Vagina (tissue), 2 donors: ENCODE results near the gene PRUNE2. TPM values are rescaled to one million over a fixed set of nuclear protein-coding genes. Genes with fewer than 3 reads are reported as not detected.

Source experiments
- DNase-seq, 2 donors: peaks; one replicate each; pipeline ENCODE4 v3.0.0-alpha.2; 2017; ENCODE audit errors: extremely low spot score in 2 of 2
- H3K27ac ChIP-seq: fragments of 200-600 bp; sonication (generic); one replicate; pipeline ENCODE4 v1.5.1; 2019
- H3K27me3 ChIP-seq: fragments of 200-600 bp; sonication (generic); one replicate; pipeline ENCODE4 v1.5.1; 2019
- H3K36me3 ChIP-seq, 2 donors: fragments of 200-600 bp; sonication (generic); one replicate each; pipeline ENCODE4 v1.5.1; 2017 to 2019
- H3K4me1 ChIP-seq: fragments of 200-600 bp; sonication (generic); one replicate; pipeline ENCODE4 v1.5.1; 2019
- H3K4me3 ChIP-seq, 2 donors: fragments of 200-600 bp; sonication (generic); 1 replicate in 1 of 2; 2 replicates in 1 of 2; pipeline ENCODE4 v1.5.1; 2016 to 2019
- H3K9me3 ChIP-seq: fragments of 200-600 bp; sonication (generic); one replicate; pipeline ENCODE4 v1.5.1; 2019
- CTCF ChIP-seq, 3 experiments: fragments of 450-650 bp in 2 of 3; fragments of 200-600 bp in 1 of 3; sonication (generic) in 1 of 3; IDR thresholded peaks; one replicate each; pipeline ENCODE4 v1.5.1; 2017 to 2019; ENCODE audit warnings: antibody characterized with exemption in 3 of 3, mild to moderate bottlenecking in 2 of 3, moderate library complexity in 2 of 3
- POLR2A ChIP-seq, 2 donors: fragments of 450-650 bp; IDR thresholded peaks; one replicate each; pipeline ENCODE4 v1.6.1; 2017; ENCODE audit warnings: antibody characterized with exemption in 2 of 2, mild to moderate bottlenecking in 2 of 2, moderate library complexity in 2 of 2
- POLR2AphosphoS5 ChIP-seq, 2 donors: sonication (generic); formaldehyde crosslinking; IDR thresholded peaks; one replicate each; pipeline ENCODE4 v1.9.0; 2017; ENCODE audit warnings: antibody characterized with exemption in 2 of 2, mild to moderate bottlenecking in 2 of 2, low read depth in 1 of 2; ENCODE audit not compliant: insufficient read depth in 1 of 2
- intact Hi-C: fragments of 100-400 bp; cut with DNase I; formaldehyde crosslinking; loops from one replicate; pipeline ENCODE4 v1.15.1; 2023
- total RNA-seq: library from RNA; depleted of rRNA; stranded (reverse); fragments of >200 nt; gene quantifications from one replicate; pipeline ENCODE4 v1.2.3, GENCODE V29; 2016

Gene PRUNE2
- total RNA-seq, 1 donor from 2014 or later: 75.6 TPM

GRCh38 chr9:76575761-76576160, 330.2 kb downstream of the PRUNE2 start:
- H3K27ac ChIP-seq: no peak overlapping the region
- no peaks in the 10 kb centered on the region for H3K36me3 ChIP-seq
- intact Hi-C loops: no loop called here
- H3K4me3 ChIP-seq: no peak overlapping the region
- no peaks in the 10 kb centered on the region for H3K4me1 ChIP-seq
- DNase-seq: no peak
- H3K27me3 ChIP-seq: no peaks in the 10 kb centered on the region
- TF ChIP-seq POLR2AphosphoS5 (IDR thresholded peaks at IDR 0.05; ENCODE audit: insufficient read depth in 1 of 2, low read depth in 1 of 2) (no peak), CTCF (IDR thresholded peaks at IDR 0.05) (no peak), POLR2A (IDR thresholded peaks at IDR 0.05) (no peak)
- H3K9me3 ChIP-seq: no peaks in the 10 kb centered on the region

- intact Hi-C loops: no loop called here
- TF ChIP-seq CTCF (IDR thresholded peaks at IDR 0.05) (no peak), POLR2A (IDR thresholded peaks at IDR 0.05) (no peak), POLR2AphosphoS5 (IDR thresholded peaks at IDR 0.05; ENCODE audit: insufficient read depth in 1 of 2, low read depth in 1 of 2) (no peak)
- H3K27ac ChIP-seq: no peak overlapping the region
- H3K36me3 ChIP-seq: no peaks in the 10 kb centered on the region
- H3K27me3 ChIP-seq: no peaks in the 10 kb centered on the region
- no peak overlapping the region for H3K4me3 ChIP-seq
- H3K9me3 ChIP-seq: no peaks in the 10 kb centered on the region
- no peak for DNase-seq
- H3K4me1 ChIP-seq: no peaks in the 10 kb centered on the region
Measured at GRCh38 chr9:76573905-76574760, 331.8 kb downstream of the PRUNE2 start.

GRCh38 chr9:76573408-76573807, 332.5 kb downstream of the PRUNE2 start:
- TF ChIP-seq POLR2AphosphoS5 (IDR thresholded peaks at IDR 0.05; ENCODE audit: insufficient read depth in 1 of 2, low read depth in 1 of 2): no peak
- no peak for TF ChIP-seq POLR2A (IDR thresholded peaks at IDR 0.05)
- TF ChIP-seq CTCF (IDR thresholded peaks at IDR 0.05): no peak

GRCh38 chr9:76572151-76572550, 333.8 kb downstream of the PRUNE2 start:
- DNase-seq: no peak
- no peak for TF ChIP-seq POLR2A (IDR thresholded peaks at IDR 0.05)
- no peak for TF ChIP-seq CTCF (IDR thresholded peaks at IDR 0.05)
- TF ChIP-seq POLR2AphosphoS5 (IDR thresholded peaks at IDR 0.05; ENCODE audit: insufficient read depth in 1 of 2, low read depth in 1 of 2): no peak
- H3K27me3 ChIP-seq: no peaks in the 10 kb centered on the region
- intact Hi-C loops: no loop called here
- H3K4me1 ChIP-seq: no peaks in the 10 kb centered on the region
- peak overlapping the region in 1 of 2 donors; percentile 41 for H3K4me3 ChIP-seq
- no peaks in the 10 kb centered on the region for H3K36me3 ChIP-seq
- no peaks in the 10 kb centered on the region for H3K9me3 ChIP-seq
- H3K27ac ChIP-seq: no peak overlapping the region

More at GRCh38 chr9:76573408-76573807, 332.5 kb downstream of the PRUNE2 start:
- DNase-seq: no peak
- H3K4me3 ChIP-seq: no peak overlapping the region
- no peak overlapping the region for H3K27ac ChIP-seq
- no peaks in the 10 kb centered on the region for H3K27me3 ChIP-seq
- H3K4me1 ChIP-seq: no peaks in the 10 kb centered on the region
- no peaks in the 10 kb centered on the region for H3K36me3 ChIP-seq
- intact Hi-C loops: no loop called here
- H3K9me3 ChIP-seq: no peaks in the 10 kb centered on the region

- Histone ChIP-seq H3K27me3 (no peaks in the 10 kb centered on the region), H3K27ac (no peak overlapping the region), H3K9me3 (no peaks in the 10 kb centered on the region), H3K36me3 (no peaks in the 10 kb centered on the region), H3K4me1 (no peaks in the 10 kb centered on the region), H3K4me3 (peak overlapping the region; percentile 24 to 41)
- intact Hi-C loops: no loop called here
- TF ChIP-seq POLR2A (IDR thresholded peaks at IDR 0.05) (no peak), POLR2AphosphoS5 (IDR thresholded peaks at IDR 0.05; ENCODE audit: insufficient read depth in 1 of 2, low read depth in 1 of 2) (no peak), CTCF (IDR thresholded peaks at IDR 0.05) (no peak)
- DNase-seq: no peak
Measured at GRCh38 chr9:76571743-76572146, 334.2 kb downstream of the PRUNE2 start.
